ENCODE measurements around the gene PAIP2.

PAIP2 gene

GRCh38 chr5:139410121-139410992, 68.7 kb downstream of the PAIP2 start:
- no peak for DNase-seq (ENCODE audit: low read depth in 1 of 2, low spot score in 1 of 2)

DNA sequence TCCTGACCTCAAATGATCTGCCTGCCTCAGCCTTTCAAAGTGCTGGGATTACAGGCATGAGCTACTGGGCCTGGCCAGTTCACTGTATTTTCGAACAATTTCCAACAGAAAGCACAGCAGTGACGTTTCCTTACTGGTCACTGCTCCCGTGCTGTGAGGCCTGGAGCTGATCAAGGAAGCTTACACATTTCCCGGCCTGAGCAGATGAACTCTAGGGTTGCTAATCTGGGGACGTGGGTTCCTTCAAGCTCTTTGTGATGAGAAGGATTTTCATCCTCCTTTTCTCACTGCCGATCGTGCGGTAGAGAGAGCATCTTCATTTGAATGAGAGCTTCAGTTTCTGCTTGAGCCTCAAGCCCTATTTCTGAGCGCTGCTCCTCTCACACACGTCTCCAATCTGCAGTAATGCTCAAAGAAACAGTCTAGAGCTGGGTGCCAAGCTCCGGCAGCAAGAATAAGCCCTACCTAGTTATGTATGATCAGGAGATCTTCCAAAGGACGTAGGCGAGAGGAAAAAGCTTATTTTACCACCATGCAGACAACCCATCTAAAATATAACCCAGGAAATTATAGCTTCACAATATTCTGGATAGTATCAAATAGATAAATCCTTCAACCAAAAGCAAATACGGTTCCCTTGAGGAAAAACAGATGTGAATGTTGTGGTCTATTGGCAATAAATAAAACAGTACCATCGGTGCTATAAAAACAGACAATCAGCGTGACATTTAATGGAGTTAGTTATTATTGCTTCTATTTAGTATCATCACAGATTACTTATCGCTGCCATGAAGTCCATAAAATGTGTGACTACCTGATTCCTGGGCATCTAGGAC, 69.6 kb downstream of the PAIP2 start:
- no peak for DNase-seq (ENCODE audit: low read depth in 1 of 2, low spot score in 1 of 2)

GRCh38 chr5:139413153-139413552, 71.5 kb downstream of the PAIP2 start:
- no peak for DNase-seq (ENCODE audit: low read depth in 1 of 2, low spot score in 1 of 2)

DNA sequence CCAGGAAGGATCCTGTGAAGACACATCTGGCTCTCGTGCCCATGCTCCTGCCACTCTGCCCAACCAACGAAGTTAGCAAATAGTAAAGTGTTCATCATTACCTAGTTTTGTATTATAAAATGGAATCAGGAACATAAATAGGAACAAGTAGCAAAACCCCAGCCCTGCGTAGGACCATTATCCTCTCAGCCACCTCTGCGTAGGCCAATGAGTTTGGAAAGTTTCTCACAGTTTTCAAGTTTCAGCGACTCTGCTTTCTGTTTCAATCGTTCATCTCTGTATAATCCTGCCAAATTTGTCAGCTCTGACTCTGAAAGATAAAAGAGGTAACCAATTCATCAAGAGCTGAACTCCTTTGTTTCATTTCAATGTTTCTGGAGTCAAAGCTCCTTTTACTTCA, 72.3 kb downstream of the PAIP2 start:
- DNase-seq (ENCODE audit: low read depth in 1 of 2, low spot score in 1 of 2): no peak

- DNase-seq (ENCODE audit: low read depth in 1 of 2, low spot score in 1 of 2): no peak
These were observed 73.0 kb downstream of the PAIP2 start for GRCh38 chr5:139414581-139415130.

DNA sequence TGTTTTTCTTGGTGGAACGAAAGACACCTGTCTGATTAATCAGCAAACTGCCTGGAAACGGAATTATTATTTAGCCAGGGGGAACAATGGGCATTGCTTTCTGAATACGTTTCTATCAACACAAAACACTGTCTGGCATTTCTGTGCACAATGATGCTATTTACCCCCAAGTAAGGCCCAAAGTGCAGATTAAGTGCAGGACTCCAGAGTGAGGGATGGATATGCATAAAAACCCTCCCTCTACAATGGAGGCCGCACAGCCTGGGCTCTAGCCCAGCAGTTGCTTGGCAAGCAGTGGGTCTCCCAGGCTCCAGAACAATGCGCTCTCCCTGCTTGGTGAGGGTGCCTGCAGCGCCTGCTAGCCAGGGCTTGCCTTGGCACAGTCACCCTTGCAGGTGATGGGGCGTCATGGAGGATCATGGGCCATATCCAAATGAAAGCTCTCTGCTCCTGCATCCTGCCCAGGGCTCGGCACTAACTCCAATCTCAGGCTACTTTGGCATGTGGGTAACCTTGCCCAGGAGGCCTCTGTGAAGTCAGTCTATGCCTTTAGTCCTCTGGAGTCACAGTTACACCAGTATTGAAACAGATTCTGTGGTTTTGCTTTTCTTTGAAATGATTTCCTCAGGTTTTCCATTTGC, 73.7 kb downstream of the PAIP2 start:
- DNase-seq (ENCODE audit: low read depth in 1 of 2, low spot score in 1 of 2): no peak

GRCh38 chr5:139415869-139416268, 74.2 kb downstream of the PAIP2 start:
- DNase-seq (ENCODE audit: low read depth in 1 of 2, low spot score in 1 of 2): no peak

GRCh38 chr5:139416651-139417050, 75.0 kb downstream of the PAIP2 start:
- DNase-seq (ENCODE audit: low read depth in 1 of 2, low spot score in 1 of 2): no peak

- no peak for DNase-seq (ENCODE audit: low read depth in 1 of 2, low spot score in 1 of 2)
These were observed 75.6 kb downstream of the PAIP2 start for GRCh38 chr5:139417214-139417613.

GRCh38 chr5:139418793-139419192, 77.1 kb downstream of the PAIP2 start:
- no peak for DNase-seq (ENCODE audit: low read depth in 1 of 2, low spot score in 1 of 2)
